Activated CD4-positive, CD25-positive, alpha-beta regulatory T cell treated with anti-CD3 and anti-CD28 coated beads, Interleukin-2, amount 50 U/mL, for 72 hours (primary cell): Measurements from ENCODE around the gene HSPA4L.
A peak's percentile ranks its signal among the peaks of the same experiment; 100 is the strongest.

ENCODE experiments used
- DNase-seq: peaks from one replicate; pipeline ENCODE4 v3.0.0; 2021

HSPA4L gene

DNA sequence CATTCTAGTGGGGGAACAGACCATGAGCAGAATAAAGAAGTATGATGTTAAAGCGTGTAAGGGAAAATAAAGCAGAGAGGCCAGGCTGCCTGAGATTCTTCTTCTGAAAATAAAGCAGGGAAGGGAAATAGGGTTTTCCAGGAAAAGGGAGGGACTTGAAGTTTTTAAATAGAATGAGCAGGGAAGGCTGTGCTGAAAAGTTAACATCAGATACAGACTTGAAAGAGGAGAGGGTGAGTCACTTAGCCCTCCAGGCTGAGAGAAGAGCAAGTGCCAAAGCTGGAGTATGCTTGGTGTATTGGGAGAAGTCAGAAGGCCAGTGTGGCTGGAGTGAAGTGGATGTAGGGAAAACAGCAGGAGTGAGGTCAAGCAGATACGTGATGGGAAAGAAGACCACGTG is 88.6 kb downstream of the HSPA4L start:
- no peak for DNase-seq

DNA sequence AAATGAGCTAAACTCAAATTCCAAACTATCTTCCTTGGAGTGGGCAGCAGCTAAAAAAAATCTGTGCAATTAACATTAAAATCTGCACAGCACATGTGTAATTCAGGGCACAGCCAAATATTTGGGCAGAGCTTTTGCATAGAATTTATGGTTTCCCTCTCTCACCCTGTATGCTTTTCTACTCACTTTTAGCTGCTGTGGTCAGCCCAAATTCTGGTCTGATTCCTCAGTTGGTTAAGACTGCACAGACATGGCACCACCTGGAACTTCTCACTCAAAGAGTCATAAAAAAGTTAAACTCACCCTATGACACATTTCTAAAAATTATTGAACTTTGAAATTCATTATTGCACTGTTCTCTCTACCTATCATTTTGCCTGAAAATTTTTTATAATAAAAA is 93.7 kb downstream of the HSPA4L start:
- no peak for DNase-seq

GRCh38 chr4:127880763-127881562 is 98.8 kb downstream of the HSPA4L start, which contains the start of gene PLK4:
TSS of gene PLK4 (plus strand) at chr4:127880893. CDS start at chr4:127881135, 242 bp downstream.
- DNase-seq = peak; percentile 92

DNA sequence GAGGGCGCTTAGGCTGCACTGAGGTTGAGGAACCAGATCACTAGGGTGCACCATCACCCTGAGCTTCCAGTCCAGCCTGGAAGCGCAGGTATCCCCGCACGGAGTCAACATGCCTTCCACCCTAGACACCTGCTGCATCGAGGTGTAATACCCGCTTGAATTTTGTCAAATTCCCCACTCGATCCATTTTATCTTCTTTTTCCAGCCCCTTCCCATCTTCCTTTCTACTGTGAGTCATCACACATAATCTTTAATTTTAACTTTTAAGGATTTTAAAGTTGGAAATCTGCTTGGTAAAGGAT is 99.4 kb downstream of the HSPA4L start:
- no peak for DNase-seq

GRCh38 chr4:127888559-127888958 is 106.4 kb downstream of the HSPA4L start:
- DNase-seq = no peak

GRCh38 chr4:127889903-127890302 is 107.8 kb downstream of the HSPA4L start:
- DNase-seq = no peak
